CD4-positive, CD25-positive, alpha-beta regulatory T cell (primary cell): ENCODE data around the gene OLA1. TPM values are rescaled to one million over a fixed set of nuclear protein-coding genes. Genes with fewer than 3 reads are reported as not detected.
A peak's percentile ranks its signal among the peaks of the same experiment; 100 is the strongest.

Experiments used
- ATAC-seq, 2 donors: fragments of 150-1000 bp; cut with Tn5 transposase; one replicate each; pipeline ENCODE4 v1.10.0; 2021; ENCODE audit warnings: low read depth in 2 of 2, moderate number of reproducible peaks in 2 of 2, moderate library complexity in 1 of 2
- DNase-seq, 3 donors: peaks; one replicate each; pipeline versions ENCODE4 v3.0.0 to v3.0.0-alpha.2; 2012 to 2022; ENCODE audit warnings: mixed read lengths in 1 of 3
- H3K27ac ChIP-seq: one replicate; pipeline ENCODE4 v1.7.0; 2013; ENCODE audit warnings: mild to moderate bottlenecking, low read length; ENCODE audit not compliant: insufficient read depth, poor library complexity, severe bottlenecking
- H3K27me3 ChIP-seq: one replicate; pipeline ENCODE4 v1.7.0; 2013; ENCODE audit warnings: low read length; ENCODE audit not compliant: control insufficient read depth, insufficient read depth
- H3K36me3 ChIP-seq: one replicate; pipeline ENCODE4 v1.7.0; 2013; ENCODE audit warnings: mild to moderate bottlenecking, low read length, moderate library complexity; ENCODE audit not compliant: control insufficient read depth, insufficient read depth
- H3K4me1 ChIP-seq: 2 replicates; pipeline ENCODE4 v1.7.0; 2013; ENCODE audit warnings: mild to moderate bottlenecking, low read length; ENCODE audit not compliant: insufficient read depth, control insufficient read depth, poor library complexity, severe bottlenecking
- H3K4me3 ChIP-seq: one replicate; pipeline ENCODE4 v1.7.0; 2013; ENCODE audit warnings: low read depth, mild to moderate bottlenecking, low read length, moderate library complexity
- H3K9me3 ChIP-seq, 2 experiments: 1 replicate in 1 of 2; 2 replicates in 1 of 2; pipeline ENCODE4 v1.7.0; 2013; ENCODE audit warnings: low read length in 2 of 2, mild to moderate bottlenecking in 1 of 2, moderate library complexity in 1 of 2; ENCODE audit not compliant: control insufficient read depth in 2 of 2
- H3K27ac Mint-ChIP-seq, 3 donors: one replicate each; pipeline ENCODE4 v1.8.0; 2020 to 2022; ENCODE audit warnings: mild to moderate bottlenecking in 3 of 3, mixed read lengths in 3 of 3, moderate library complexity in 2 of 3
- H3K27me3 Mint-ChIP-seq: one replicate; pipeline ENCODE4 v1.8.0; 2022; ENCODE audit warnings: mild to moderate bottlenecking, mixed read lengths
- H3K36me3 Mint-ChIP-seq: one replicate; pipeline ENCODE4 v1.8.0; 2020; ENCODE audit warnings: mixed read lengths
- H3K4me1 Mint-ChIP-seq, 4 donors: one replicate each; pipeline ENCODE4 v1.8.0; 2020 to 2022; ENCODE audit warnings: mixed read lengths in 4 of 4, mild to moderate bottlenecking in 1 of 4
- H3K4me3 Mint-ChIP-seq, 4 donors: one replicate each; pipeline ENCODE4 v1.8.0; 2020 to 2022; ENCODE audit warnings: mild to moderate bottlenecking in 4 of 4, mixed read lengths in 4 of 4, moderate library complexity in 3 of 4
- H3K9me3 Mint-ChIP-seq, 7 donors: one replicate each; pipeline ENCODE4 v1.8.0; 2020 to 2022; ENCODE audit warnings: mixed read lengths in 7 of 7, mild to moderate bottlenecking in 3 of 7, moderate library complexity in 2 of 7
- polyA plus RNA-seq, 4 donors: library from polyadenylated mRNA; unstranded; fragments of 300-500 nt; fragmentation: Illumina TruSeq; gene quantifications; one replicate each; pipeline ENCODE4 v1.2.3, GENCODE V29; 2021
- total RNA-seq: library from RNA; stranded (reverse); gene quantifications from one replicate; pipeline ENCODE4 v1.2.3, GENCODE V29; 2022

Gene OLA1
- total and polyA plus RNA-seq, 5 donors from 2014 or later = 36.9 to 77.4 (median 59.9) TPM

GRCh38 chr2:174177316-174177890, 70.9 kb downstream of the OLA1 start:
- H3K27me3 Mint-ChIP-seq = no peaks in the 10 kb centered on the region
- peaks cover 32% of the 10 kb centered on the region for H3K36me3 Mint-ChIP-seq
- no peak overlapping the region for H3K4me3 Mint-ChIP-seq
- ATAC-seq = no peak
- Histone ChIP-seq H3K4me1 (no peaks in the 10 kb centered on the region), H3K9me3 (peaks cover 11 to 15% of the 10 kb centered on the region in 2 experiments), H3K36me3 (peaks cover 7% of the 10 kb centered on the region), H3K27ac (no peak overlapping the region), H3K4me3 (no peak overlapping the region), H3K27me3 (no peaks in the 10 kb centered on the region)
- H3K4me1 Mint-ChIP-seq = peaks cover 6 to 20% (median 16%) of the 10 kb centered on the region in 4 donors
- no peak overlapping the region for H3K27ac Mint-ChIP-seq
- DNase-seq = no peak
- peaks cover 0 to 26% (median 12%) of the 10 kb centered on the region in 7 donors for H3K9me3 Mint-ChIP-seq

GRCh38 chr2:174176898-174177297, 71.4 kb downstream of the OLA1 start:
- no peaks in the 10 kb centered on the region for H3K4me1 ChIP-seq
- no peaks in the 10 kb centered on the region for H3K27me3 ChIP-seq
- ATAC-seq = no peak
- Mint-ChIP-seq H3K27me3 (no peaks in the 10 kb centered on the region), H3K4me3 (no peak overlapping the region), H3K4me1 (peaks cover 6 to 20% (median 18%) of the 10 kb centered on the region in 4 donors), H3K9me3 (peaks cover 0 to 32% (median 13%) of the 10 kb centered on the region in 7 donors), H3K27ac (no peak overlapping the region), H3K36me3 (peaks cover 36% of the 10 kb centered on the region)
- H3K36me3 ChIP-seq = peaks cover 7% of the 10 kb centered on the region
- H3K4me3 ChIP-seq = no peak overlapping the region
- no peak overlapping the region for H3K27ac ChIP-seq
- no peak for DNase-seq
- H3K9me3 ChIP-seq = peaks cover 15% of the 10 kb centered on the region in 2 experiments

- ATAC-seq = no peak
- no peak overlapping the region for H3K4me3 Mint-ChIP-seq
- peaks cover 40% of the 10 kb centered on the region for H3K36me3 Mint-ChIP-seq
- Histone ChIP-seq H3K9me3 (peaks cover 20 to 26% of the 10 kb centered on the region in 2 experiments), H3K4me3 (no peak overlapping the region), H3K27me3 (no peaks in the 10 kb centered on the region), H3K27ac (no peak overlapping the region), H3K36me3 (peaks cover 7% of the 10 kb centered on the region), H3K4me1 (no peaks in the 10 kb centered on the region)
- DNase-seq = no peak
- H3K4me1 Mint-ChIP-seq = peaks cover 3 to 19% (median 12%) of the 10 kb centered on the region in 4 donors
- H3K27ac Mint-ChIP-seq = no peak overlapping the region
- H3K27me3 Mint-ChIP-seq = no peaks in the 10 kb centered on the region
- H3K9me3 Mint-ChIP-seq = peaks cover 0 to 42% (median 15%) of the 10 kb centered on the region in 7 donors
These were observed 73.6 kb downstream of the OLA1 start for GRCh38 chr2:174174741-174175140.

GRCh38 chr2:174172802-174173355, 75.5 kb downstream of the OLA1 start:
- H3K27me3 Mint-ChIP-seq = no peaks in the 10 kb centered on the region
- H3K36me3 Mint-ChIP-seq = peaks cover 49% of the 10 kb centered on the region
- peak in 1 of 3 donors; percentile 38 for DNase-seq
- peaks cover 0 to 60% (median 22%) of the 10 kb centered on the region in 7 donors for H3K9me3 Mint-ChIP-seq
- no peak overlapping the region for H3K27ac ChIP-seq
- no peaks in the 10 kb centered on the region for H3K4me1 ChIP-seq
- peaks cover 3 to 24% (median 12%) of the 10 kb centered on the region in 4 donors for H3K4me1 Mint-ChIP-seq
- H3K27me3 ChIP-seq = no peaks in the 10 kb centered on the region
- H3K27ac Mint-ChIP-seq = peak overlapping the region in 1 of 3 donors; percentile 9
- H3K4me3 ChIP-seq = no peak overlapping the region
- peaks cover 8% of the 10 kb centered on the region for H3K36me3 ChIP-seq
- no peak overlapping the region for H3K4me3 Mint-ChIP-seq
- no peak for ATAC-seq
- peaks cover 34 to 45% of the 10 kb centered on the region in 2 experiments for H3K9me3 ChIP-seq

GRCh38 chr2:174171686-174172445, 76.5 kb downstream of the OLA1 start:
- Histone ChIP-seq H3K36me3 (peaks cover 9% of the 10 kb centered on the region), H3K27me3 (no peaks in the 10 kb centered on the region), H3K4me1 (no peaks in the 10 kb centered on the region), H3K9me3 (peaks cover 36 to 47% of the 10 kb centered on the region in 2 experiments), H3K4me3 (no peak overlapping the region), H3K27ac (no peak overlapping the region)
- Mint-ChIP-seq H3K9me3 (peaks cover 0 to 65% (median 23%) of the 10 kb centered on the region in 7 donors), H3K4me3 (no peak overlapping the region), H3K27me3 (no peaks in the 10 kb centered on the region), H3K36me3 (peaks cover 52% of the 10 kb centered on the region), H3K4me1 (peaks cover 2 to 23% (median 12%) of the 10 kb centered on the region in 4 donors), H3K27ac (no peak overlapping the region)
- ATAC-seq = no peak
- no peak for DNase-seq

- Mint-ChIP-seq H3K27me3 (no peaks in the 10 kb centered on the region), H3K4me3 (no peak overlapping the region), H3K4me1 (peaks cover 2 to 18% (median 12%) of the 10 kb centered on the region in 4 donors), H3K36me3 (peaks cover 44% of the 10 kb centered on the region), H3K9me3 (peaks cover 0 to 53% (median 20%) of the 10 kb centered on the region in 7 donors), H3K27ac (no peak overlapping the region)
- no peaks in the 10 kb centered on the region for H3K27me3 ChIP-seq
- H3K27ac ChIP-seq = no peak overlapping the region
- DNase-seq = no peak
- no peak for ATAC-seq
- H3K9me3 ChIP-seq = peaks cover 25 to 47% of the 10 kb centered on the region in 2 experiments
- H3K4me3 ChIP-seq = no peak overlapping the region
- peaks cover 2% of the 10 kb centered on the region for H3K36me3 ChIP-seq
- H3K4me1 ChIP-seq = no peaks in the 10 kb centered on the region
These were observed 79.0 kb downstream of the OLA1 start for GRCh38 chr2:174169372-174169771.

GRCh38 chr2:174166261-174166660, 82.1 kb downstream of the OLA1 start:
- Histone ChIP-seq H3K4me1 (no peaks in the 10 kb centered on the region), H3K9me3 (peaks cover 21 to 36% of the 10 kb centered on the region in 2 experiments), H3K27me3 (no peaks in the 10 kb centered on the region), H3K4me3 (no peak overlapping the region), H3K36me3 (peaks cover 2% of the 10 kb centered on the region), H3K27ac (no peak overlapping the region)
- no peak overlapping the region for H3K4me3 Mint-ChIP-seq
- DNase-seq (no peak), ATAC-seq (no peak)
- H3K4me1 Mint-ChIP-seq = peaks cover 0 to 7% (median under 1%) of the 10 kb centered on the region in 4 donors
- peaks cover 29% of the 10 kb centered on the region for H3K36me3 Mint-ChIP-seq
- H3K27ac Mint-ChIP-seq = no peak overlapping the region
- H3K9me3 Mint-ChIP-seq = peaks cover 0 to 34% (median 12%) of the 10 kb centered on the region in 7 donors
- H3K27me3 Mint-ChIP-seq = no peaks in the 10 kb centered on the region
